Measurements from ENCODE around the gene ERF.
A peak's percentile ranks its signal among the peaks of the same experiment; 100 is the strongest.
"Not testable (repeated sequence)": the region's sequence is repeated elsewhere in the genome, so short reads cannot be mapped to it uniquely, and the experiment has no call there.

ERF gene

GRCh38 chr19:42275517-42275916 lies 20.6 kb upstream of the ERF start:
- no peak for DNase-seq (ENCODE audit: low read depth in 2 of 2)

- DNase-seq (ENCODE audit: low read depth in 2 of 2), result no peak
Observed at GRCh38 chr19:42275103-42275502, 20.2 kb upstream of the ERF start.

- no peak for DNase-seq (ENCODE audit: low read depth in 2 of 2)
Observed at GRCh38 chr19:42274065-42274682, 19.2 kb upstream of the ERF start.

- no peak for DNase-seq (ENCODE audit: low read depth in 2 of 2)
Observed at GRCh38 chr19:42273407-42274064, 18.6 kb upstream of the ERF start.

GRCh38 chr19:42272989-42273406 lies 18.1 kb upstream of the ERF start:
- no peak for DNase-seq (ENCODE audit: low read depth in 2 of 2)

GRCh38 chr19:42272535-42272897 lies 17.6 kb upstream of the ERF start:
- no peak for DNase-seq (ENCODE audit: low read depth in 2 of 2)

GRCh38 chr19:42271861-42272534 lies 17.1 kb upstream of the ERF start:
- no peak for DNase-seq (ENCODE audit: low read depth in 2 of 2)

- DNase-seq (ENCODE audit: low read depth in 2 of 2), result no peak
Observed at GRCh38 chr19:42271045-42271419, 16.1 kb upstream of the ERF start.

GRCh38 chr19:42270346-42271044 lies 15.6 kb upstream of the ERF start:
- peak; percentile 29 to 33 for DNase-seq (ENCODE audit: low read depth in 2 of 2)

GRCh38 chr19:42269478-42270345 lies 14.8 kb upstream of the ERF start:
- no peak for DNase-seq (ENCODE audit: low read depth in 2 of 2)

- DNase-seq (ENCODE audit: low read depth in 2 of 2), result peak; percentile 98 to 99
Observed at GRCh38 chr19:42268704-42269477, 14.0 kb upstream of the ERF start, which contains the start of gene CIC. CIC (plus strand) TSS chr19:42269252; CDS start chr19:42271784, 2,532 bp downstream.

- peak; percentile 98 for DNase-seq (ENCODE audit: low read depth in 2 of 2)
Observed at GRCh38 chr19:42268142-42268703, 13.3 kb upstream of the ERF start.

- DNase-seq (ENCODE audit: low read depth in 2 of 2), result no peak
Observed at GRCh38 chr19:42267644-42268141, 12.8 kb upstream of the ERF start.

- DNase-seq (ENCODE audit: low read depth in 2 of 2), result not testable (repeated sequence)
Observed at GRCh38 chr19:42266928-42267603, 12.1 kb upstream of the ERF start.

- not testable (repeated sequence) for DNase-seq (ENCODE audit: low read depth in 2 of 2)
Observed at GRCh38 chr19:42266105-42266504, 11.2 kb upstream of the ERF start.

- no peak for DNase-seq (ENCODE audit: low read depth in 2 of 2)
Observed at GRCh38 chr19:42261763-42262162, 6.8 kb upstream of the ERF start.

- DNase-seq (ENCODE audit: low read depth in 2 of 2), result not testable (repeated sequence)
Observed at GRCh38 chr19:42257842-42258241, 2.9 kb upstream of the ERF start.

- DNase-seq (ENCODE audit: low read depth in 2 of 2), result no peak
Observed at GRCh38 chr19:42255766-42256745, 1.1 kb upstream of the ERF start.

All from stimulated activated CD8-positive, alpha-beta memory T cell treated with anti-CD3 and anti-CD28 coated beads, Interleukin-15, amount 100 ng/mL, for 4 hours (primary cell).